8988T (cell line): ENCODE results near the gene C13orf46.
"Not testable (repeated sequence)": the region's sequence is repeated elsewhere in the genome, so short reads cannot be mapped to it uniquely, and the experiment has no call there.

Experiments
- DNase-seq: peaks from one replicate; pipeline ENCODE4 v3.0.0; 2011

C13orf46 gene

GRCh38 chr13:113920606-113921286 is 53.1 kb downstream of the C13orf46 start:
- no peak for DNase-seq

GRCh38 chr13:113919761-113920559 is 53.9 kb downstream of the C13orf46 start:
- DNase-seq, result no peak

- DNase-seq, result no peak
These were observed 54.7 kb downstream of the C13orf46 start for GRCh38 chr13:113918981-113919701.

- DNase-seq, result no peak
These were observed 55.3 kb downstream of the C13orf46 start for GRCh38 chr13:113918580-113918979.

GRCh38 chr13:113917594-113918371 is 56.1 kb downstream of the C13orf46 start:
- no peak for DNase-seq

GRCh38 chr13:113917096-113917495 is 56.8 kb downstream of the C13orf46 start:
- DNase-seq, result no peak

GRCh38 chr13:113916330-113916815 is 57.5 kb downstream of the C13orf46 start:
- no peak for DNase-seq

GRCh38 chr13:113915786-113916329 is 58.0 kb downstream of the C13orf46 start:
- DNase-seq, result no peak

- no peak for DNase-seq
These were observed 58.7 kb downstream of the C13orf46 start for GRCh38 chr13:113915012-113915763.

- DNase-seq, result no peak
These were observed 59.4 kb downstream of the C13orf46 start for GRCh38 chr13:113914333-113915011.

GRCh38 chr13:113913838-113914237 is 60.0 kb downstream of the C13orf46 start:
- DNase-seq, result not testable (repeated sequence)

- not testable (repeated sequence) for DNase-seq
These were observed 60.5 kb downstream of the C13orf46 start for GRCh38 chr13:113913408-113913807.

- DNase-seq, result no peak
These were observed 61.3 kb downstream of the C13orf46 start for GRCh38 chr13:113912596-113912995.

GRCh38 chr13:113907635-113908617 is 66.0 kb downstream of the C13orf46 start:
- DNase-seq, result no peak

GRCh38 chr13:113906571-113906970 is 67.3 kb downstream of the C13orf46 start:
- DNase-seq, result no peak

GRCh38 chr13:113905942-113906341 is 67.9 kb downstream of the C13orf46 start:
- DNase-seq, result no peak

- DNase-seq, result no peak
These were observed 68.9 kb downstream of the C13orf46 start for GRCh38 chr13:113905018-113905417.

GRCh38 chr13:113904411-113904810 is 69.5 kb downstream of the C13orf46 start:
- DNase-seq, result no peak

GRCh38 chr13:113903912-113904311 is 70.0 kb downstream of the C13orf46 start:
- no peak for DNase-seq
